NCI-H524 treated with DMSO at 0.1 percent for 48 hours (cell line): ENCODE results near the gene PPTC7.
"Not testable (repeated sequence)": the region's sequence is repeated elsewhere in the genome, so short reads cannot be mapped to it uniquely, and the experiment has no call there.

Source experiments
- DNase-seq: peaks from one replicate; lab custom pipeline; 2025; lab: John Stamatoyannopoulos, UW

Gene PPTC7

DNA sequence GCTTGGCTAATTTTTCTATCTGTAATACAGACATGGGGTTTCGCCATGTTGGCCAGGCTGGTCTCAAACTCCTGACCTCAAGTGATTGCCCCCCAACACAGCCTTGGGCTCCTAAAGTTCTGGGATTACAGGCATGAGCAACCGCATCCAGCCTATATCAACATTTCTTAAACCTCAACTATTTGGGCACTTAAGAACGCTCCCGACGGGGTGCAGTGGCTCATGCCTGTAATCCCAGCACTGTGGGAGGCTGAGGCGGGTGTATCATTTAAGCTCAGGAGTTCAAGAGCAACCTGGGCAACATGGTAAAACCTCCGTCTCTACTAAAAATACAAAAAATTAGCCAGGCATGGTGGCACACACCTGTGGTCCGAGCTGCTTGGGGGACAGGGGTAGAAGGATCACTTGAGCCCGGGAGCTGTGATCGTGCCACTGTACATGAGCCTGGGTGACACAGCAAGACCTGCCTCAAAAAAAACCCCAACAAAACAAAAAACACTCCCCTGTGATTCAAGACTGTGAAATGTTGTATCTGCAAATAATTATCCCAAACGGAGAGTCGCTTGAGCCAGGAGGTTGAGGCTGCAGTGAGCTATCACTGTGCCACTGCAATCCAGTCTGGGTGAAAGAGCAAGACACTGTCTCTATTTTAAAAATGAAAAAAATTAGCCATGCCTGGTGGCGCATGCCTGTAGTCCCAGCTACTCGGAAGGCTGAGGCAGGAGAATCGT, 21.5 kb downstream of the PPTC7 start:
- no peak for DNase-seq

DNA sequence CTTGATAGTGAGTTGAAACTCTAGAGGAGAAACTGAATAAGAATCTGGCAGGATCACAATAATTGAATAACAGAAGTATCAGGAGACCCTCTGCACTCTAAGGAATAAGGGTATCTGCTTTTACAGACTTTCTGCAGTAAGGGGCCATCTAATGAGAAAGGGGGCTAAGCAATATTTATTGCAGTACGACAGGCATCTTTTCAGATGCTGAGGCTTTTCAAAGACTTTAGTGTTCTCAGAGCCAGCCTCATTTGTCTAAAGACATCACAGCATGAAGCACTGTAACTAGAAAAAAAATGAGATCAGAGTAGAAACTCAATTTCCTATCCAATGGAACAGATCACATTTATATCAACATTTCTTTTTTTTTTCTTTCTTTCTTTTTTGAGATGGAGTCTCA, 22.2 kb downstream of the PPTC7 start:
- DNase-seq = no peak

DNA sequence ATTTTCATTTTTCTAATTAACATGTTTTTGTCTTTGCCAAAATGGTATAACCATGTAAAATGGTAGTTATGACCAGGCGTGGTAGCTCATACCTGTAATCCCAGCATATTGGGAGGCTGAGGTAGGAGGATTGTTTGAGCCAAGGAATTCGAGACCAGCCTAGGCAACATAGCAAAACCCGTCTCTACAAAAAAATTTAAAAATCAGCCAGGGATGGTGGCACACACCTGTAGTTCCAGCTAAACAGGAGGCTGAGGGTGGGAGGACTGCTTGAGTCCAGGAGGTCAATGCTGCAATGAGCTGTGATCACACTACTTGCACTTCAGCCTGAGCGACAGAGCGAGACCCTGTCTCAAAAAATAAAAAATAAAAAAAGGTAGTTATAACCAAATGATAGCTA, 23.1 kb downstream of the PPTC7 start:
- no peak for DNase-seq

- DNase-seq = not testable (repeated sequence)
These were observed 24.2 kb downstream of the PPTC7 start for GRCh38 chr12:110558945-110559344.

- no peak for DNase-seq
These were observed 25.8 kb downstream of the PPTC7 start for GRCh38 chr12:110557300-110557699.

- no peak for DNase-seq
These were observed 26.4 kb downstream of the PPTC7 start for GRCh38 chr12:110556705-110557104.

DNA sequence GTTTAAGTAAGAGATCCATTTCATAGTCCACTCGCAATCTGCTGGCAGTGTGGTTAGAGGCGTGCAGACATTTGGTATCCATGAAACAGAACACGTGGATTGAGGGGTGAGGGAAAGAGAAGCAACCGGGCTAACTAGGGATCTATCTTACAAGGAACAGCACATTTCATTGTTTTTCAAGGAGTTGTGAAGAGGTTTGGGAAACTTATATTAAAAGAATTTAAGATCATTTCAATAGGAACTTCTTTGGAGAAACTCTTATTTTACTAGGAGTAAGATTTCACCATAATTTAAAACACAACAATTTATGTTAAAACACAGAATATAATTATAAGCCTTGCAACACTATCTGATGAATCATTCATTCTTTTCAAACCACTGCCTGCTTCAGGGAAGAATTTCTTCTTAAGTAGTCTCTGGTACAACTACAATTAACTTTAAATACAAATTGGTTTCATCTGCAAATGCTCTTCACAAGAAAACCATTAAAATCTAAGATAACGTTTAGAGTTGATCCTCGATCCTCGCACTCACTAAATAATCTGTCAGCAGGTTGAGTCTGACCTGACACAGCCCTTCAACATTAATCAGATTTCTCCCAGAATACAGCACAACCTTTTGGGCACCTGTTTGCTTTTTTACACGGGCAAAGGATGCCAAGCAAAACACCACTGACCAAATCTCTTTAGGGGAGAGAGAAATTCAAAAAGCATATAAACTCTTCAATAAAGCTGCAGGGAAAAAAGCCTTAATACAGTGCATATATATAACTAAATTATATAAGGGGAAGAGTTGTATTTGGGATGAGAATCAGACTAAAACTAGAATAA, 27.3 kb downstream of the PPTC7 start:
- no peak for DNase-seq

DNA sequence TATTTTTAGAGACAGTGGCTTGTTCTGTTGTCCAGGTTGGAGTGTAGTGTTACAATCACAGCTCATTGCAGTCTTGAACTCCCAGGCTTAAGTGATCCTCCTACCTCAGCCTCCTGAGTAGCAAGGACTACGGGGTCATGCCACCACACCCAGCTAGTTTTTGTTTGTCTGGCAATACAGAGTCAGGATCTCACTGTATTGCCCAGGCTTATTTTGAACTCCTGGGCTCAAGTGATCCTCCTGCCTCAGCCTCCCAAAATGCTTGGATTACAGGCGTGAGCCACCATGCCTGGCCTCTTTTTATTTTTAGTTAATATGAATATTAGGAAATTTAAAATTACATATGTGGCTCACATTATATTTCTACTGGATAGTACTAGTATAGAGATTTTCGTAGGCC, 28.9 kb downstream of the PPTC7 start:
- DNase-seq = no peak

- no peak for DNase-seq
These were observed 32.1 kb downstream of the PPTC7 start for GRCh38 chr12:110550981-110551380.

GRCh38 chr12:110549716-110550115, 33.4 kb downstream of the PPTC7 start:
- DNase-seq = no peak

GRCh38 chr12:110548678-110549077, 34.4 kb downstream of the PPTC7 start:
- DNase-seq = no peak

DNA sequence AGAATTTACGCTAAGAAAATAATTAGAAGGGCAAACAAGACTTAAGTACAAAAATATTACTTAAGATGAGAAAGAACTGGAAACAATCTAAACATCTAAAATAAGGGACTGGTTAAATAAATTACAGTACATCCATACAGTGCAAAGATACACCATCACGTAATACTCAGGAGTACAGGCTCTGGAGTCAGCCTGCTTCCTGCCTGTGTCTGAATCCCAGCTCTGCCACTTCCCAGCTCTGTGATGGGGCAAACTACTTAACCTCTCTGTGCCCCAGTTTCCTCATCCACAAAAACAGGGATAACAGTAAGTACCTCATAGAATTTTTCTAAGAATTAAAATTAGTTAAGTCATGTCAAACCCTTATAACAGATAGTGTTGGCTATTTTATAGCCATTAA, 36.0 kb downstream of the PPTC7 start:
- no peak for DNase-seq

DNA sequence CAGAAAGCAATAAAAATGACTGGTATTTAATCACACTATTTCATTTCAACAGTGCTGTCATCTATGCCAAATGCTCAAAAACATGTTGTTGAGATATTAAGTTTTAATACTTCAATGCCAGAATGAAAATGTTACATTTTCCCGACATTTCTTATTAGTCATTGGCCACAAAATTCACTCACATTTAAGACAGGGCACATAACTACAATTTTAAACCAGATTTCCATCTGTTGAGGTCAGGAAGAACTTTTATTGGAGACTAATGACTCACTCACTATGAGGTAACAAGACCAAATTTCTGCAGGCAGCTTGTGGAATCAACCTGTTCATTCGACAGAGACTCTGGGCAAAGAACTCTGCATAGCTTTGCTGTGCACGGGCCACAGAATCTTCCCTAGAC, 36.8 kb downstream of the PPTC7 start:
- DNase-seq = no peak

DNA sequence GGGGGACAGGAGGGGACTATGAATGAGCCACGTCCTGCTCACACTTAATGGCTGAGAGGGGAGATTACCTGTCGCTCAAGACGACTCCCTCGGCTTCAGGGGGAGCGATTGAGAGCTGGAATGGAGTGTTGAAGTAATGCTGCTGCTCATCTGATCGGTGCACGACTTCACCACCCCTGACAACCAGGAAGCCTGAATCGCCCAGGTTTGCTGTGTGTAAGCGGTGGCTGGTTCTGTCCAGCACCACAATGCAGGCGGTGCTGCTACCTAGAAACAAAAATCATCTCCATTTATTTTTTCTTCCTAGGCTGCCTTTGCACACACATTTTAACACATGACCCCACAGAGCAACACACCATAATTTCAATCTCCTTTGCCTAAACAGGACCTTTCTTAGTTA, 37.3 kb downstream of the PPTC7 start:
- no peak for DNase-seq

DNA sequence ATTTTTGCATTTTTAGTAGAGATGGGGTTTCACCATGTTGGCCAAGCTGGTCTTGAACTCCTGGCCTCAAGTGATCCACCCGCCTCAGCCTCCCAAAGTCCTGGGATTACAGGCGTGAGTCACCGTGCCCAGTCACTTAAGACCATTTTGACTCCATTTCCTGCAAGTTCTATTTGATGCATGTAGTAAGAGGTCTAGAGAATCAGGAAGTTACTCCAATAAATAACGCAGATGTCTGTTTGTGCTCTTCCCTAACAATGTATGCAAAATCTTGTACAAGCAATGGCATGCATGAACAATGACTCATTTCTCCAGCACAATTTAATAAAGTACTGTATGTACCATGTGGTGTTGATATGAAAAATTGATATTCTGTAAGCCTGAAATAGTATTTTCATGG, 37.9 kb downstream of the PPTC7 start:
- not testable (repeated sequence) for DNase-seq

- no peak for DNase-seq
These were observed 39.2 kb downstream of the PPTC7 start for GRCh38 chr12:110543965-110544364.

GRCh38 chr12:110543252-110543959, 39.7 kb downstream of the PPTC7 start:
- DNase-seq = peak; percentile 67

- DNase-seq = no peak
These were observed 43.1 kb downstream of the PPTC7 start for GRCh38 chr12:110540048-110540447.

DNA sequence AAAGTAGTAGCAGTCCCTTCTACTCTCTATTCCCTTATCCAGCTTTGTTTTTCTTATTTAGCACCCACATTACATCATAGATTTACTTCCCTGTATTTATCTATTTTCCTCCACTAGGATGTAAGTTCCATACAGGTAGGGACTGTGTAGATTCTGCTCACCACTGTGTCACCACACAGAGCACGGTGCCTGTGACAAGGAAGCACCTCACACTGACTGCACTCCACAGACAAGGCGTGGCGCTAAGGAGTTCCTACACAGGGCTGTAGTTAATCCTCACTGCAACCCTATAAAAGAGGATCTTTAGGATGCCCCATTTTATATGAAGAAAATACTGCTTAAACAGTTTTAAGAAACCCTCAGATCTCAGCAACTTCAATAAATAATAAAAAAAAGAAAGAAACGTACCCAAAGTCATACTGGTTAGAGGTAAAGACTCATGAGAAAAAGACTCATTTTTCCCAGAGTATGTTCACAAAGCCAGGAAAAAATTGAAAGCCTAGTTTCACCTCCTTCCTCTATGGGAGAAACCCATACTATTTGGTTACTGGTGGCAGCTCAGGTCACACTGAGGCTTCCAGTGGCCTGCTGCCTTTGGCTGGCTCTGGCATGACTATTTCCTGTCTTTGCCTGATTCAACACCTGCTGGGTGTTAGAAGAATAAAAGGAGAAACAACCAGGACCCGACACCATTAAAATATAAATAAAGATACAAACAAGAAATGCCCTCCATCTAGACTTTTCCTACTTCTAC, 44.1 kb downstream of the PPTC7 start:
- DNase-seq = no peak

DNA sequence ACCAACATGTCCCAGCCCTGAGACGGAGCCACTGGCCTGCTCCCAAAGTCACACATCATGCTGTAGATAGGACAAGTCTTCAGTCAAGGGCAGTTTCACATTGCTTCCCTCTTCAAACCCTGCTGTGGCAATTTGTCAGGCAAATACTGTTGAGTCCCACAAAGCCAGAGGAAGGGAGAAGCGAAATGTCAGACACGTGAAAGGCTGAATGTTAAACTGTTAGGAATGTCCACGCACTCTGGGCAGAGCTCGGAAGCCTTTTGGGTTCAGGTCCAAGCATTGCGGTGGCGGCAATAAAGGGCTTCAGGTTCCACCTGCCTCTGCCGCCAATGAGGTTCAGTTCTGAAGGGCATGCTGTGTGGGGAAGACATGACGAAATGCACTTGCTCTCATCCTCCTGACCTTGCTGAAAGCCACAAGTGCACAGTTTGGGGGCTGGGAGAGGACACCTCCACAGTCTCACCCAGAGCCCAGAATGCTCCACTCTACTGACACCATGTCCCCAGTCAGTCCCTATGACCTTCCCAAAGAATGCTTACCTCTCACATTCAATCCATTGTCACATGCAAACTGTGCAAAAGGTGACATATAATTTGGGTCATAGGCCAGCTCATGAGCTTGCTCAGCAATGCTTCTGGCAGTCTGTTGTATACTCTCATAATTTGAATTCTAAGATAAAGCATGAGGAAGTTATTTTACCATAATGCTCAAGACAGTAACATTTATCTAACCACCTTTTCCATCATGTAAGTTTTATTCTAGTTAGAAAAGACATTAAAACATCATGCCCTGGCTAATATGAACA, 45.3 kb downstream of the PPTC7 start:
- DNase-seq = no peak
